HEK293 (cell line): ENCODE measurements around the gene GALNT9.

Experiments
- CTCF ChIP-seq: fragments of 450-650 bp; formaldehyde crosslinking; IDR thresholded peaks from 2 replicates; pipeline ENCODE4 v1.5.1; 2016; ENCODE audit warnings: missing biosample characterization, missing genetic modification characterization
- ZFP37 ChIP-seq: fragments of 450-650 bp; formaldehyde crosslinking; IDR thresholded peaks from 2 replicates; pipeline ENCODE4 v1.5.1; 2016; ENCODE audit warnings: missing biosample characterization, missing genetic modification characterization
- ZNF148 ChIP-seq: fragments of 450-650 bp; formaldehyde crosslinking; IDR thresholded peaks from 2 replicates; pipeline ENCODE4 v1.5.0; 2017; ENCODE audit warnings: missing biosample characterization, missing genetic modification characterization, borderline replicate concordance
- ZNF341 ChIP-seq: fragments of 450-650 bp; formaldehyde crosslinking; IDR thresholded peaks from 2 replicates; pipeline ENCODE4; 2016; ENCODE audit warnings: low read depth, missing biosample characterization, missing genetic modification characterization
- ZNF530 ChIP-seq: fragments of 450-650 bp; formaldehyde crosslinking; IDR thresholded peaks from 2 replicates; pipeline ENCODE4 v1.5.1; 2016; ENCODE audit warnings: low read depth, missing biosample characterization, missing genetic modification characterization
- ZSCAN18 ChIP-seq: fragments of 450-650 bp; formaldehyde crosslinking; IDR thresholded peaks from 2 replicates; pipeline ENCODE4 v1.5.1; 2016; ENCODE audit warnings: missing biosample characterization, missing genetic modification characterization

- no peak for TF ChIP-seq CTCF
- no peak for TF ChIP-seq ZFP37 (tag by site-specific recombination)
- no peak for TF ChIP-seq ZSCAN18 (tag by site-specific recombination)
- TF ChIP-seq ZNF530 (tag by site-specific recombination) = no peak
- no peak for TF ChIP-seq ZNF148 (tag by site-specific recombination)
- no peak for TF ChIP-seq ZNF341 (tag by site-specific recombination)
Observed at GRCh38 chr12:132287391-132288238, 41.8 kb downstream of the GALNT9 start.
